Measurements from ENCODE around the gene VTN. TPM values are rescaled to one million over a fixed set of nuclear protein-coding genes. Genes with fewer than 3 reads are reported as not detected.

Gene VTN
- total RNA-seq, 1 donor from 2014 or later = 0.25 TPM

- TF ChIP-seq CTCF (IDR thresholded peaks at IDR 0.05; ENCODE audit: partially characterized antibody, unreplicated experiment) = no peak
- H3K9me3 Mint-ChIP-seq (ENCODE audit: unreplicated experiment) = peaks cover 20% of the 10 kb centered on the region
- peak overlapping the region; percentile 99 for H3K27ac Mint-ChIP-seq (ENCODE audit: unreplicated experiment)
These were observed 35.4 kb downstream of the VTN start for GRCh38 chr17:28334666-28335200.

GRCh38 chr17:28334171-28334570 is 35.9 kb downstream of the VTN start:
- Mint-ChIP-seq H3K27me3 (ENCODE audit: unreplicated experiment) (peaks cover 12% of the 10 kb centered on the region), H3K4me3 (ENCODE audit: unreplicated experiment) (peak overlapping the region; percentile 99), H3K4me1 (ENCODE audit: low read depth, unreplicated experiment) (peaks cover 14% of the 10 kb centered on the region), H3K27ac (ENCODE audit: unreplicated experiment) (peak overlapping the region; percentile 99), H3K36me3 (ENCODE audit: unreplicated experiment) (no peaks in the 10 kb centered on the region), H3K9me3 (ENCODE audit: unreplicated experiment) (peaks cover 20% of the 10 kb centered on the region)
- no peak for TF ChIP-seq CTCF (IDR thresholded peaks at IDR 0.05; ENCODE audit: partially characterized antibody, unreplicated experiment)
- DNase-seq = no peak

More at GRCh38 chr17:28334666-28335200, 35.4 kb downstream of the VTN start:
- no peak for DNase-seq
- no peaks in the 10 kb centered on the region for H3K36me3 Mint-ChIP-seq (ENCODE audit: unreplicated experiment)
- H3K4me3 Mint-ChIP-seq (ENCODE audit: unreplicated experiment) = peak overlapping the region; percentile 99
- peaks cover 14% of the 10 kb centered on the region for H3K4me1 Mint-ChIP-seq (ENCODE audit: low read depth, unreplicated experiment)
- H3K27me3 Mint-ChIP-seq (ENCODE audit: unreplicated experiment) = peaks cover 12% of the 10 kb centered on the region

- no peak for TF ChIP-seq CTCF (IDR thresholded peaks at IDR 0.05; ENCODE audit: partially characterized antibody, unreplicated experiment)
- H3K9me3 Mint-ChIP-seq (ENCODE audit: unreplicated experiment) = peaks cover 20% of the 10 kb centered on the region
- H3K4me1 Mint-ChIP-seq (ENCODE audit: low read depth, unreplicated experiment) = peaks cover 14% of the 10 kb centered on the region
- H3K4me3 Mint-ChIP-seq (ENCODE audit: unreplicated experiment) = no peak overlapping the region
- no peak overlapping the region for H3K27ac Mint-ChIP-seq (ENCODE audit: unreplicated experiment)
- H3K27me3 Mint-ChIP-seq (ENCODE audit: unreplicated experiment) = peaks cover 12% of the 10 kb centered on the region
- no peaks in the 10 kb centered on the region for H3K36me3 Mint-ChIP-seq (ENCODE audit: unreplicated experiment)
- DNase-seq = no peak
These were observed 36.9 kb downstream of the VTN start for GRCh38 chr17:28333083-28333746.

GRCh38 chr17:28331891-28332420 is 38.2 kb downstream of the VTN start:
- Mint-ChIP-seq H3K4me1 (ENCODE audit: low read depth, unreplicated experiment) (peaks cover 12% of the 10 kb centered on the region), H3K4me3 (ENCODE audit: unreplicated experiment) (no peak overlapping the region), H3K27me3 (ENCODE audit: unreplicated experiment) (peaks cover 12% of the 10 kb centered on the region), H3K27ac (ENCODE audit: unreplicated experiment) (no peak overlapping the region), H3K36me3 (ENCODE audit: unreplicated experiment) (no peaks in the 10 kb centered on the region), H3K9me3 (ENCODE audit: unreplicated experiment) (peaks cover 17% of the 10 kb centered on the region)
- TF ChIP-seq CTCF (IDR thresholded peaks at IDR 0.05; ENCODE audit: partially characterized antibody, unreplicated experiment) = no peak
- no peak for DNase-seq

- Mint-ChIP-seq H3K4me1 (ENCODE audit: low read depth, unreplicated experiment) (peaks cover 19% of the 10 kb centered on the region), H3K27ac (ENCODE audit: unreplicated experiment) (no peak overlapping the region), H3K36me3 (ENCODE audit: unreplicated experiment) (no peaks in the 10 kb centered on the region), H3K27me3 (ENCODE audit: unreplicated experiment) (peaks cover 8% of the 10 kb centered on the region), H3K4me3 (ENCODE audit: unreplicated experiment) (no peak overlapping the region), H3K9me3 (ENCODE audit: unreplicated experiment) (peaks cover 11% of the 10 kb centered on the region)
- DNase-seq = no peak
- no peak for TF ChIP-seq CTCF (IDR thresholded peaks at IDR 0.05; ENCODE audit: partially characterized antibody, unreplicated experiment)
These were observed 39.4 kb downstream of the VTN start for GRCh38 chr17:28330671-28331070.
